GM19193 (cell line): ENCODE measurements around the gene PRSS22.

Experiments used
- POLR2A ChIP-seq: IDR thresholded peaks from 4 replicates; pipeline ENCODE4 v1.6.1; 2011; ENCODE audit not compliant: insufficient read depth, insufficient read length; ENCODE audit errors: extremely low read depth

The PRSS22 gene

DNA sequence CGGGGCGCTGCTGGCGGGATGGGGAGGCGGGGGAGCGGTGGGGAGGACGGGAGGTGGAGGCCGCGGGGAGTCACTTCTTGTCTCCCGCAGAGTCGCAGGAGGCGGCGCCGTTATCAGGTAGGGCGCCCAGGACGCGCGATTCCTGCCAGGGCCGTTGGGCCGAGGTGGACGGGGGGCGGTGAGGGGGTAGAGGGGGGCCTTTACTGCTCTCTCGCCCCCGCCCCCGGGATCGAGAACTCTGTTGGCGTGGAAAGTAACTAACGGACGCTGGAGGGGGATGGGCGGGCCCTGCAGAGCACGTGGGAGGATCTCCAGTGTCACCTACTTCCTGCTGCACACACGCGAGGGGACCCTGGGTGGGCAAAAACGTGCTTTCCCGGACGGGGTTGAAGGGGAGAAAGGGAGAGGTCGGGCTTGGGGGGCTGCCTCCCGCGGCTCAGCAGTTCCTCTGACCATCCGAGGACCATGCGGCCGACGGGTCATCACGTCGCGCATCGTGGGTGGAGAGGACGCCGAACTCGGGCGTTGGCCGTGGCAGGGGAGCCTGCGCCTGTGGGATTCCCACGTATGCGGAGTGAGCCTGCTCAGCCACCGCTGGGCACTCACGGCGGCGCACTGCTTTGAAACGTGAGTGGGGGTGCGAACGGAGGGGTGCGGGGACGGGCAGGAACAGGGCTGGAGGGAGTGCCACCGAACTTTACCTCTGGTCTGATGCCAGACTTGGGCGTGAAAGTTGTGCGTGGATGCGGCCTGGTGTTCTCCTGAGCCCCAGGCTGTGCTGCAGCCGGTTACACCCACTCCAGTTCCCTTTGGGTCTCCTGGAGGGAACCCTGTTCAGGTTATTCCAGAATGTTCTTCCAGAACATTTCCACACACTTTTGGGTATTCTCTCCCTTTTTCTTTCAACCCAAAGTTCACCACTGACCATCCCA is 40.4 kb downstream of the PRSS22 start:
- TF ChIP-seq POLR2A: no peak

DNA sequence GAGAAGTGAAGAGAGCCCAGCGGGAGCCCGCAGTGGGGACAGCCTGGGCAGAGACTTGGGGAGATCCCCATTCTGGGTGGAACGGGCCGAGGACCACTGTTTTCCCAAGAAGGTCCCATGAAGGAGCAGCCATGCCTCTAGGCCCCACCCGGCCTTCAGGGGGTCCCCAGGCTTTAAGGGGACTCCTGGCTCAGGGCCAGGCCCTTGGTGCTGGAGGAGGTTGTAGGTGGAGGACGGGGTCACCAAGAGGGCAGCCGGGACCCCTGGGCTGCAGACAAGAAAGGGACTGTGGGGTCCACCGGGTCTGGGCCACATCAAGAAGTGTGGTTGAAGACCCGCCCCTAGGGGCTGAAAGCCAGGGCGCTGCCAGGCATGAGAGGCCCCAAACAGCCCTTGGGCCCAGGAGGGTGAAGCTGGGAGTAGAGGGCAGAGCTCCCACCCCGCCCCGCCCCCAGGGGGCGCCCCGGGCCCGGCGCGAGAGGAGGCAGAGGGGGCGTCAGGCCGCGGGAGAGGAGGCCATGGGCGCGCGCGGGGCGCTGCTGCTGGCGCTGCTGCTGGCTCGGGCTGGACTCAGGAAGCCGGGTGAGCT is 41.1 kb downstream of the PRSS22 start, which contains the start of gene PRSS21:
Gene PRSS21 (plus strand): TSS at position 487 of the 589 bp plus-strand sequence. CDS start 32 bp downstream, at position 519.
- TF ChIP-seq POLR2A: no peak

DNA sequence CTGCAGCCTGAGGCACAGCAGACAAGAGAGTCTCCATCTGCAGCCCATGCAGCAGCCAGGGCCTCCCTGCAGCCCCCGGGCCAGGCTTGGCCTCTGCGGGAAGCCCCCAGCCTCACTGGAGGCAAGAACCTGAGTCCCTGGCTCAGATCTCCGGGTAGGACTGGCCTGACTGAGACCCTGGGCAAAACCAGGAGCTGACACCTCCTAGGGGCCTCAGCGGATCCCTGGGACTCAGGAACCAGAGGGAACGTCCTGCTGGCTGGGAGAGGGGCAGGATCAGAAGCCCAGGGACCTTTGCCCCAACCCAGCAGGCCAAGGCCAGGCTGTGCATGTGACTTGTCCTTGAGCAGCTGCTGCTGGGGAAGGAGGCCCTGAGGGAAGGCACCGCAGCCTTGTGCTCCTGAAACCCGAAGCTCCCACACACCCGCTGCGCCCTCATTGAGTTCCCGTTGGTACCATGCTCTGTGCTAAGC is 42.6 kb downstream of the PRSS22 start:
- no peak for TF ChIP-seq POLR2A

DNA sequence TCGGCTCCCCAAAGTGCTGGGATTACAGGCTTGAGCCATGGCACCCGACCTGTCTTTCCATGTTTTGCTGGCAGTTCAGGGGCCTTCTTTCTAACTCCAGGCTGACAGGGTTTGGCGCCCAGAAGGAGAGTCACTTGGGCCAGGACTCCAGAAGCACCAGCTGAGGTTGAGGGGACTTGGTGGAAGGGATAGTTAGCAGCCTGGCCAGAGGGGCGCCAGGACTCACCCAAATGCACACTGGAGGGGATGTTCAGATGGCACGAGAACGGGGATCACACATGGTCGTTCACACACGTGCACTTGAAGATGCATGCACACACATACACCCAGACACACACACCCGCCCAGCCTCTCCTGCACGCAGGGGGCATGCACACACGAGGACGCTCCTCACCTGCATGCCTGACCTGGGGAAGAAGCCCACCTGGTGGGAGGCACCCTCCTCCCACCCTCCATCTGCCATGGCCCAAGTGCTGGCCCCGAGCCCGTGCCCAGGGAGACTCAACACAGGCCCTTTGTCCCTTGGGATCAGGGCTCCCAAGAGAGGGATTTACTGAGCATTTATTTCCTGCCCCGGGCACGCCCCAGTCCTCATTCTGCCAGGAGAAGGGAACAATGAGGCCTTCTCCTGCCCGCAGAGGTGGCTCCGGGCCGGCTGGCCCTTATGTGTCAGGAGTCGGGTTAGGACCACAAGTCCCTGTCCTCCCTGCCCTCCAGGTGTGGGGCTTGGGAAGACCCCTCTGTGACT is 43.2 kb downstream of the PRSS22 start:
- TF ChIP-seq POLR2A: no peak

DNA sequence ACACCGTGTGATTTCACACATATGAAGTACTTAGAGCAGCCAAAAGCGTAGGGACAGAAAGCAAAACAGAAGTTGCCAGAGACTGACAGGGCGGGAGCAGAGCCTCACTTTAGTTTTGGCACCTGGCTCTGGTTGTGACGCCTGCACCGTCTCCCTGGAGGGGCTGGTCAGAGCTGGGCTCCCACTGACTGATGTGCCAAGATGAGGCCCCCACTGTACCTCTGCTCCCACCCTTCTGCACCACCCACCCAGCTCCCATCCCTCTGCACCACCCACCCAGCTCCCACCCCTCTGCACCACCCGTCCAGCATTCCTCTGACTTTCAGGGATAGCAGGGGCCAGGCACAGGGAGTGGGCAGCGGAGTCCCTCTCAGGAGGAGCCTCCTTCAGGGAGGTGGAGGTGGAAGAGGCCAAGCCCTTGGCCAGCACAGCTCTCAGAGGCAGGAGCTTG is 44.2 kb downstream of the PRSS22 start:
- TF ChIP-seq POLR2A: no peak

DNA sequence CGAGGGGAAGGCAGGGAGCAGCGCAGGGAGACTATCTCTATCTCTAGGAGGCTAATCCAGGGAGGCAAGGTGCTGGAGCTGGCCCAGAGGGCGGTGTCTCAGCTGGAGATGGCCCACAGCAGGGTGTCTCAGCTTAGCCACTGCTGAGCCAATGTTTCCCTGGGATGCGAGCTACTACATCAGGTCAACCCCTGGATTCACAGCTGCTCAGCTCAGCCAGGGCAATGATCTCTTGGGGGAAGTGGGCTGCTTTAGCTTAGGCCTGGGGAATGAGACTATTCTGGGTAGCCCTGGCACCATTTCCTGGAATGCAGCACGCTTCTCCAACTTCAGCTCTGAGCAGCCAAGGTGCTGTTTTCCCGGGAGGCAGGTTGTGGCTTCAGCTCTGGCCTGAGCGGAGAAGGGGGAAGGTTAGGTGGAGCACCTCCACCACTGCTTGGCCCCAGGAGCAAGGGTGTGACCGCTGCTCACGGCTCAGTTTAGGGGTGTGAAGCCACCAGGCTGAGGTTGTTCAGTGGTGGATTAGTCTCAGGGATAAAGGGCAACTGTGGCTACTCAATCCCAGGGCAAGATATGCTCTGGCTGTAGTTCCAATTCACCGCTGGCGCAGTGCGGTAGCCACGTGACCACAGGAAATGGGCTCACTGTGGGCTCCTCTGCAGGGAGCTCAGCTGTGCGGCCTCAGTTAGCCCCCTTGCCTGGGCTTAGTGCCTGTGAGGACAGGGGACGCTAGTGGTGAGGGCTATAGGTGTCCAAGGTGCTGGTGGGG is 46.1 kb downstream of the PRSS22 start:
- TF ChIP-seq POLR2A: no peak

DNA sequence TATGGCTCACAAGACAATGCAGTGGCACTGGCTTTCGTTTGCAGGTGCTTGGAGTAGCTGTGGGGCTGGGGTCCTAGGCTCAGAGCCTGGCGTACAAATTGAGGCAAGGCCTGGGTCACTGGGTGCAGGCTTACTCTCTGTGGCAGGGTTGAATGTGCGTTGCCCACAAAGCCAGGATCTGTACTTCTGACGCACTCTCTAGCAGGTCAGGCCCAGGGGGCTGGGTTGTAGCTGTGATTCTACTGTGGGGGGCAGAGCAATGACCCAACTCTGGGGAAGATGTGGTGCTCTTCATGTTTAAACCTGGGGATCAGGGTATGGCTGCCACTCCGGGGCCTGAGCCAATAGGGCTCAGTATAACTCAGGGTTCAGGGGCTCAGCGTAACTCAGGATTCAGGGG is 47.3 kb downstream of the PRSS22 start:
- TF ChIP-seq POLR2A: no peak

DNA sequence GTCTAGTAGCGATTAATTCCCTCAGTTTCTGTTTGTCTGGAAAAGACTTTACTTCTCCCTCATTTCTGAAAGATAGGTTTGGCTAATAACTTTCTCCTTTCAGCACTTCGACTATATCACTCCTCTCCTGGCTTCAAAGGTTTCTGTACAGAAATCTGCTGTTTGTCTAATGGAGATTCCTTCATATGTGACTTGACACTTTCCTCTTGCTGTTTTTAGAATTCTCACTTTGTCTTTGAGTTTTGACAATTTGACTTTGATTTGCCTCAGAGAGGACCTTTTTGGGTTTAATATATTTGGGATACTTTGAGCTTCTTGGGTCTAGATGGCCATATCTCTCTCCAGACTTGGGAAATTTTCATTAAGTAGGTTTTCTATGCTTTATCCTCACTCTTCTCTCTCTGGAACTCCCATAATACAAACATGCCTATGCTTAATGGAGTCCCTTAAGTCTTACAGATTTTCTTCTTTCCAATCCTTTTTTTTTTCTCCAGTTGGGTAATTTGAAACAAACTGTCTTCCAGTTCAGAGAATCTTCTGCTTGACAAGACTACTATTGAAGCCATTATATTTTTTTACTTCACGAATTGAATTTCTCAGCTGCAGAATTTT is 48.7 kb downstream of the PRSS22 start:
- no peak for TF ChIP-seq POLR2A

DNA sequence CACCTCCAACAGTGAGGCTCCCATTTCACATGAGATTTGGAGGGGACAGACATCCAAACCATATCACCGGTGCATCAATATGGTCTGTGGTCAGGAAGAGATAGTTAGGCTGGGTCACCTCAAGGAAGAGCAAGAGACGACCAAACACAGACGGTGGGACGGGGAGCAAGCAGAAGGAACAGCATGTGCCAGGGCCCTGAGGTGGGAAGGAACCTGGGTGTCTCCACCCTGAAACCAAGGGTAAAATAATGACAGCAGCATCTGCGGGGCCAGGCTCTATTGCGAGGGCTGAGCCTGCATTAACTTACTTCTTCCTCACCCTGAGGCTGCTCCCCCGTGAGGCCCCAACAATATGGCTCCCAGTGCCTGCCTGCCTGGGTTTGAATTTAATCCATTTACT is 49.8 kb downstream of the PRSS22 start:
- no peak for TF ChIP-seq POLR2A

DNA sequence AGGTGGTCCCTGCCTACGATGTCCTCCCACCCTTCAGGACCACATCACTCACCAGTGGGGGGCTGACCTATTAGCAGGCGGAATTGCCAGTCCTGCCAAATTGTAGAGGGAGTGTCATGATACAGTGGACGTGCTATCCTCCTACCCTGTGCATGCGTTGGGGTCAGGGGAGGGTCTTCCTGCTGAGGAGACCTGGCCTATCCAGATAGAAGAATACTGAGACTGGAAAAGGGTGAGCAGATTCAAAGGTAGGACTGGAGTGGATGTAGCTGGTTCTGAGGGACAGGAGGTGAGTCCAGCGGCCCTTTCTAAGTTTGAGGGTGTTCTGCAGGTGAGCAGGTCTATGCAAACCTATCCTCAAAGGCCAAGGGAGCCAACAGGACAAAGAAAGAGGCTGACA is 51.7 kb downstream of the PRSS22 start:
- no peak for TF ChIP-seq POLR2A

DNA sequence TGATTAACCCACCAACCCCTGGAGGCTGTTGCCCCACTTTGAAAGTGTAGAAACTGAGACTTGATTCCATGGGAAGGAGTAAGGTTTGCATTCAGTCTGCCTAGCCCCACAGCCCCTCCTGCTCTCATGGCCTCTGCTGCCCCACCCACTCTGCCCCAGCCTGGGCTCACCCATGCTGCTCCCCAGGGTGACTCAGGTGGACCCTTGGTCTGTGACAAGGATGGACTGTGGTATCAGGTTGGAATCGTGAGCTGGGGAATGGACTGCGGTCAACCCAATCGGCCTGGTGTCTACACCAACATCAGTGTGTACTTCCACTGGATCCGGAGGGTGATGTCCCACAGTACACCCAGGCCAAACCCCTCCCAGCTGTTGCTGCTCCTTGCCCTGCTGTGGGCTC is 53.2 kb downstream of the PRSS22 start:
- TF ChIP-seq POLR2A: no peak

DNA sequence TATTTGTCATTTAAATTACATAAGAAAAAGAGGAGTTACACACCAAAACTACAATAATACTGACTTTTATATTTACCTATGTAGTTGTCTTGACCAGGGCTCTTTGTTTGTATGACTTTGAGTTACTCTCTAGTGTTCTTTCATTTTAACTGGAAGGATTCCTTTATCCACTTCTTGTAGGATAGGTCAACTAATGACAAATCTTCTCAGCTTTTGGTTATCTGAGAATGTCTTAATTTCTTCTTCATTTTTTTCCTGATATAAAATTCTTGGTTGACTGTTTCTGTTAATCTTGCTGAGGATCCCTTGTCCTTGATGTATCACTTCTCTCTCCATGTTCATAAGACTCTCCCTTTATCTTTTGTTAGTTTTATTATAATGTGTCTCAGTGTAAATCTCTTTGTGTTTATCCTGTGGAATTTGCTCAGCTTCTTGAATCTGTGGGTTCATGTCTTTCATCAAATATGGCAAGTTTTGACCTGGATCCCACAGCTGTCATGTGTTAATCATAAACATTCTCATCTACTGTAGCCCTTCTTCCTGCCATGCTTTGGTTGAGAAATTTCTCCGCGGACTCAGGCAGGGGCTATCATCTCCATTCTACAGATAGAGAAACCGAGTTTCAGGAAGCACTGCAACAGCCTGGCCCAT is 54.3 kb downstream of the PRSS22 start:
- TF ChIP-seq POLR2A: no peak
